DND-41 (cell line): Measurements from ENCODE around the gene LCA5L.

Experiments
- EZH2 ChIP-seq: IDR thresholded peaks from 3 replicates; pipeline ENCODE4 v1.6.1; 2012; ENCODE audit warnings: borderline replicate concordance, low read depth, mild to moderate bottlenecking, moderate library complexity, low read length, inconsistent platforms; ENCODE audit not compliant: severe bottlenecking
- TF ChIP-seq, protein P1 (sequence below): IDR thresholded peaks from 2 replicates; pipeline ENCODE4 v1.5.1; 2012; ENCODE audit warnings: borderline replicate concordance, low read length, moderate library complexity, mild to moderate bottlenecking; ENCODE audit not compliant: poor library complexity, severe bottlenecking; ENCODE audit errors: extremely low read depth

DNA sequence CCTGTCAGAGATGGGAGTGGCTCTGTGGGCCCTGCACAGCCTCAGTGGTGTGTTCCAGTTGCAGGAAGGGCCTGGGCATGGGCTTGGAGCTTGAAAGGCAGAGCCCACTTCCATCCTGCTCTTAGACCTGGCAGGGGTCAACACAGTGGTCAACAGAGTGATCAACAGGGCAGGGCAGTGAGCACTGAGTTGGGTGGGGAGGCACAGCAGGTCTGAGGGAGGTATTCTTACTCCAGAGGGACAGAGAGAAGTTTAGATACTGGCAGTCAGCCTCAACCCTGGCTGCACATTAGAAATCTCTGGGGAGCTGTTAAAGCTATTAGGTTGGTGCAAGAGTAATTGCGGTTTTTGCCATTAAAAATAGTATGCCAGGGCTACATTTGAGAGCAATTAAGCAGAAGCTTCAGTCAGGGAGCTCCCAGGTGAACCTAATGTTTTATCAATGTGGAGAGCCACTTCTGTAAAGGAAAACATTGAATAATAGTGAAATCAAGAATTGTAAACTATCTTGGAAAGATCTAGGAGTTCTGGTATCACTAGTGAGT, 43.9 kb upstream of the LCA5L start:
- TF ChIP-seq, protein P1, sequence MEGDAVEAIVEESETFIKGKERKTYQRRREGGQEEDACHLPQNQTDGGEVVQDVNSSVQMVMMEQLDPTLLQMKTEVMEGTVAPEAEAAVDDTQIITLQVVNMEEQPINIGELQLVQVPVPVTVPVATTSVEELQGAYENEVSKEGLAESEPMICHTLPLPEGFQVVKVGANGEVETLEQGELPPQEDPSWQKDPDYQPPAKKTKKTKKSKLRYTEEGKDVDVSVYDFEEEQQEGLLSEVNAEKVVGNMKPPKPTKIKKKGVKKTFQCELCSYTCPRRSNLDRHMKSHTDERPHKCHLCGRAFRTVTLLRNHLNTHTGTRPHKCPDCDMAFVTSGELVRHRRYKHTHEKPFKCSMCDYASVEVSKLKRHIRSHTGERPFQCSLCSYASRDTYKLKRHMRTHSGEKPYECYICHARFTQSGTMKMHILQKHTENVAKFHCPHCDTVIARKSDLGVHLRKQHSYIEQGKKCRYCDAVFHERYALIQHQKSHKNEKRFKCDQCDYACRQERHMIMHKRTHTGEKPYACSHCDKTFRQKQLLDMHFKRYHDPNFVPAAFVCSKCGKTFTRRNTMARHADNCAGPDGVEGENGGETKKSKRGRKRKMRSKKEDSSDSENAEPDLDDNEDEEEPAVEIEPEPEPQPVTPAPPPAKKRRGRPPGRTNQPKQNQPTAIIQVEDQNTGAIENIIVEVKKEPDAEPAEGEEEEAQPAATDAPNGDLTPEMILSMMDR: no peak
- no peak for TF ChIP-seq EZH2
